ENCODE data around the gene CDA. TPM values are rescaled to one million over a fixed set of nuclear protein-coding genes. Genes with fewer than 3 reads are reported as not detected.
"Not testable (repeated sequence)": the region's sequence is repeated elsewhere in the genome, so short reads cannot be mapped to it uniquely, and the experiment has no call there.

The CDA gene
- total RNA-seq, 2 donors from 2014 or later: 1.3 to 24.3 TPM

GRCh38 chr1:20603504-20604464 is 14.9 kb downstream of the CDA start:
- no peak overlapping the region for H3K27ac Mint-ChIP-seq
- Histone ChIP-seq H3K9ac (ENCODE audit: extremely low read depth, low read length, poor library complexity, severe bottlenecking) (no peak overlapping the region), H3K27ac (ENCODE audit: low read depth, low read length) (no peak overlapping the region), H3K4me3 (ENCODE audit: low read length) (no peak overlapping the region), H3K9me3 (ENCODE audit: control insufficient read depth, low read length) (no peaks in the 10 kb centered on the region), H3K4me1 (ENCODE audit: control insufficient read depth, insufficient read depth, low read length) (no peaks in the 10 kb centered on the region), H3K27me3 (ENCODE audit: control insufficient read depth, insufficient read depth, low read length, poor library complexity, severe bottlenecking) (no peaks in the 10 kb centered on the region), H3K36me3 (ENCODE audit: control insufficient read depth, insufficient read depth, low read length) (no peaks in the 10 kb centered on the region)
- no peak for DNase-seq
- H3K9me3 Mint-ChIP-seq: no peaks in the 10 kb centered on the region
- no peaks in the 10 kb centered on the region for H3K27me3 Mint-ChIP-seq (ENCODE audit: insufficient read depth)
- no peak for TF ChIP-seq CTCF (conservative IDR thresholded peaks at IDR 0.05)
- H3K4me1 Mint-ChIP-seq: peaks cover 3% of the 10 kb centered on the region
- H3K36me3 Mint-ChIP-seq (ENCODE audit: low read depth): peaks cover 15% of the 10 kb centered on the region
- 94 to 95% methylated on average over 6 to 9 of the region's 9 CpGs for WGBS, 2 experiments (ENCODE audit: insufficient coverage in 1 of 2, insufficient read length in 1 of 2)
- no peak overlapping the region for H3K4me3 Mint-ChIP-seq

- WGBS, 2 experiments (ENCODE audit: insufficient coverage in 1 of 2, insufficient read length in 1 of 2): 93% methylated on average over 5 to 7 of the region's 7 CpGs
- Histone ChIP-seq H3K4me3 (ENCODE audit: low read length) (no peak overlapping the region), H3K36me3 (ENCODE audit: control insufficient read depth, insufficient read depth, low read length) (no peaks in the 10 kb centered on the region), H3K9me3 (ENCODE audit: control insufficient read depth, low read length) (no peaks in the 10 kb centered on the region), H3K27me3 (ENCODE audit: control insufficient read depth, insufficient read depth, low read length, poor library complexity, severe bottlenecking) (no peaks in the 10 kb centered on the region), H3K9ac (ENCODE audit: extremely low read depth, low read length, poor library complexity, severe bottlenecking) (no peak overlapping the region), H3K4me1 (ENCODE audit: control insufficient read depth, insufficient read depth, low read length) (no peaks in the 10 kb centered on the region), H3K27ac (ENCODE audit: low read depth, low read length) (no peak overlapping the region)
- DNase-seq: no peak
- TF ChIP-seq CTCF (conservative IDR thresholded peaks at IDR 0.05): no peak
- Mint-ChIP-seq H3K4me1 (peaks cover 9% of the 10 kb centered on the region), H3K27me3 (ENCODE audit: insufficient read depth) (no peaks in the 10 kb centered on the region), H3K27ac (no peak overlapping the region), H3K9me3 (no peaks in the 10 kb centered on the region), H3K4me3 (no peak overlapping the region), H3K36me3 (ENCODE audit: low read depth) (peaks cover 12% of the 10 kb centered on the region)
These were observed 15.8 kb downstream of the CDA start for GRCh38 chr1:20604678-20605077.

- not testable (repeated sequence) for H3K27ac ChIP-seq (ENCODE audit: low read depth, low read length); DNase-seq; H3K36me3 ChIP-seq (ENCODE audit: control insufficient read depth, insufficient read depth, low read length); H3K36me3 Mint-ChIP-seq (ENCODE audit: low read depth); H3K27me3 ChIP-seq (ENCODE audit: control insufficient read depth, insufficient read depth, low read length, poor library complexity, severe bottlenecking); H3K4me1 ChIP-seq (ENCODE audit: control insufficient read depth, insufficient read depth, low read length); H3K27me3 Mint-ChIP-seq (ENCODE audit: insufficient read depth); H3K27ac Mint-ChIP-seq; H3K4me3 Mint-ChIP-seq; H3K9ac ChIP-seq (ENCODE audit: extremely low read depth, low read length, poor library complexity, severe bottlenecking); H3K4me3 ChIP-seq (ENCODE audit: low read length); H3K9me3 ChIP-seq (ENCODE audit: control insufficient read depth, low read length); H3K9me3 Mint-ChIP-seq; H3K4me1 Mint-ChIP-seq
- WGBS, 2 experiments (ENCODE audit: insufficient coverage in 1 of 2, insufficient read length in 1 of 2): 90 to 97% methylated on average over 3 to 5 of the region's 7 CpGs
These were observed 18.1 kb downstream of the CDA start for GRCh38 chr1:20606801-20607570.

All from endodermal cell (in vitro differentiated cells).